SK-N-MC (cell line): ENCODE results near the gene KHDRBS1.

ENCODE experiments used
- EZH2 ChIP-seq: fragments of 200-600 bp; sonication (generic); IDR thresholded peaks from one replicate; pipeline ENCODE4 v1.6.1; 2017; ENCODE audit warnings: antibody characterized with exemption
- POLR2AphosphoS5 ChIP-seq: IDR thresholded peaks from 2 replicates; pipeline ENCODE4 v1.6.1; 2012; ENCODE audit warnings: mild to moderate bottlenecking, low read depth, low read length, borderline replicate concordance

GRCh38 chr1:32066489-32066873 is 52.8 kb downstream of the KHDRBS1 start:
- TF ChIP-seq EZH2 = no peak
- peak; percentile 63 for TF ChIP-seq POLR2AphosphoS5
